Measurements from ENCODE around the gene JCAD.

GRCh38 chr10:30055226-30055662, 4.1 kb downstream of the JCAD start:
- no peak for TF ChIP-seq CTCF (IDR thresholded peaks at IDR 0.05; ENCODE audit: poor library complexity, severe bottlenecking)
- TF ChIP-seq RAD21 (conservative IDR thresholded peaks at IDR 0.05) = no peak
- TF ChIP-seq POLR2AphosphoS5 (IDR thresholded peaks at IDR 0.05) = no peak
- no peak for TF ChIP-seq TAF1 (IDR thresholded peaks at IDR 0.05; ENCODE audit: low read depth)
- TF ChIP-seq EP300 (conservative IDR thresholded peaks at IDR 0.05; ENCODE audit: poor library complexity, severe bottlenecking) = no peak
- no peak for TF ChIP-seq REST (IDR thresholded peaks at IDR 0.05; ENCODE audit: borderline replicate concordance)
- no peak for TF ChIP-seq EZH2 (IDR thresholded peaks at IDR 0.05; ENCODE audit: borderline replicate concordance, insufficient read depth, low read length, poor library complexity, severe bottlenecking)
- no peak for TF ChIP-seq SMC3 (conservative IDR thresholded peaks at IDR 0.05; ENCODE audit: poor library complexity)
